NB4 (cell line): ENCODE results near the gene ZNF487.

Source experiments
- DNase-seq: peaks from one replicate; pipeline ENCODE4 v3.0.0; 2010; ENCODE audit warnings: low read depth
- H3K4me3 ChIP-seq: one replicate; pipeline ENCODE4 v1.5.1; 2011; ENCODE audit warnings: mild to moderate bottlenecking, low read depth, low read length, moderate library complexity
- CTCF ChIP-seq: IDR thresholded peaks from one replicate; pipeline ENCODE4 v1.5.1; 2012; ENCODE audit warnings: low read depth, low read length
- MAX ChIP-seq: IDR thresholded peaks from 2 replicates; pipeline ENCODE4 v1.6.1; 2011; ENCODE audit warnings: low read depth, low read length
- MYC ChIP-seq: IDR thresholded peaks from 2 replicates; pipeline ENCODE4 v1.6.1; 2011; ENCODE audit warnings: low read depth, low read length
- POLR2A ChIP-seq: IDR thresholded peaks from 2 replicates; pipeline ENCODE4 v1.6.1; 2011; ENCODE audit warnings: mild to moderate bottlenecking; ENCODE audit not compliant: insufficient read length; ENCODE audit errors: extremely low read depth

ZNF487 gene

GRCh38 chr10:43415544-43415943 is 21.4 kb upstream of the ZNF487 start:
- no peak for DNase-seq
- no peak overlapping the region for H3K4me3 ChIP-seq
- TF ChIP-seq POLR2A (no peak), CTCF (no peak), MYC (no peak), MAX (no peak)

- H3K4me3 ChIP-seq: peak overlapping the region; percentile 50
- TF ChIP-seq MAX: peak; percentile 62
- TF ChIP-seq CTCF: no peak
- TF ChIP-seq MYC: peak; percentile 92
- TF ChIP-seq POLR2A: peak; percentile 27
- DNase-seq: peak; percentile 99
Measured at GRCh38 chr10:43417950-43418768, 18.8 kb upstream of the ZNF487 start.

GRCh38 chr10:43419997-43420368 is 16.9 kb upstream of the ZNF487 start:
- no peak for DNase-seq
- TF ChIP-seq MYC (no peak), CTCF (no peak), POLR2A (no peak), MAX (no peak)
- peak overlapping the region; percentile 50 for H3K4me3 ChIP-seq

- TF ChIP-seq POLR2A: peak; percentile 58
- peak; percentile 80 for TF ChIP-seq MYC
- peak; percentile 93 for TF ChIP-seq MAX
- no peak for TF ChIP-seq CTCF
- H3K4me3 ChIP-seq: peak overlapping the region; percentile 50
- peak; percentile 97 for DNase-seq
Measured at GRCh38 chr10:43420369-43421200, 16.3 kb upstream of the ZNF487 start.

GRCh38 chr10:43421201-43421507 is 15.8 kb upstream of the ZNF487 start:
- no peak for DNase-seq
- TF ChIP-seq MYC: no peak
- no peak for TF ChIP-seq POLR2A
- no peak for TF ChIP-seq CTCF
- no peak for TF ChIP-seq MAX
- H3K4me3 ChIP-seq: peak overlapping the region; percentile 46
